CD14-positive monocyte (primary cell): ENCODE measurements around the gene ECE2. TPM values are rescaled to one million over a fixed set of nuclear protein-coding genes. Genes with fewer than 3 reads are reported as not detected.
A peak's percentile ranks its signal among the peaks of the same experiment; 100 is the strongest.

Experiments
- DNase-seq, 3 donors: peaks; one replicate each; pipeline ENCODE4 v3.0.0-alpha.2; 2011 to 2022
- H2AFZ ChIP-seq: 2 replicates; pipeline ENCODE4 v1.6.0; 2012; ENCODE audit warnings: mild to moderate bottlenecking, low read depth, low read length, inconsistent platforms; ENCODE audit not compliant: insufficient read depth, poor library complexity, severe bottlenecking
- H3K27ac ChIP-seq, 2 donors: 1 replicate in 1 of 2; 2 replicates in 1 of 2; pipeline ENCODE4 v1.5.1; 2012 to 2013; ENCODE audit warnings: low read length in 2 of 2, control low read depth in 1 of 2, inconsistent platforms in 1 of 2, low read depth in 1 of 2, mild to moderate bottlenecking in 1 of 2
- H3K27me3 ChIP-seq, 2 donors: one replicate each; pipeline versions ENCODE4 v1.6.0 to v1.6.1; 2011 to 2013; ENCODE audit warnings: low read length in 2 of 2; ENCODE audit not compliant: control insufficient read depth in 2 of 2, insufficient read depth in 2 of 2
- H3K36me3 ChIP-seq, 2 donors: replicated peaks in 1 of 2; 1 replicate in 1 of 2; 2 replicates in 1 of 2; pipeline versions ENCODE4 v1.5.1 to v1.6.1; 2012 to 2013; ENCODE audit warnings: low read length in 2 of 2, control low read depth in 1 of 2, inconsistent platforms in 1 of 2, mild to moderate bottlenecking in 1 of 2; ENCODE audit not compliant: insufficient read depth in 2 of 2, control insufficient read depth in 1 of 2
- H3K4me1 ChIP-seq, 2 donors: 1 replicate in 1 of 2; 2 replicates in 1 of 2; pipeline versions ENCODE4 v1.5.1 to v1.6.1; 2012 to 2013; ENCODE audit warnings: low read length in 2 of 2, control low read depth in 1 of 2, inconsistent platforms in 1 of 2, mild to moderate bottlenecking in 1 of 2, moderate library complexity in 1 of 2; ENCODE audit not compliant: insufficient read depth in 2 of 2, control insufficient read depth in 1 of 2
- H3K4me2 ChIP-seq: replicated peaks from 2 replicates; pipeline ENCODE3; 2012; ENCODE audit warnings: low read length, moderate library complexity, mild to moderate bottlenecking; ENCODE audit not compliant: poor library complexity, severe bottlenecking; ENCODE audit errors: extremely low read depth
- H3K4me3 ChIP-seq, 3 experiments: fragments of 200-600 bp in 1 of 3; sonication (generic) in 1 of 3; replicated peaks in 1 of 3; 1 replicate in 2 of 3; 2 replicates in 1 of 3; pipeline ENCODE4 v1.5.1; 2011 to 2013; ENCODE audit warnings: low read length in 3 of 3, mild to moderate bottlenecking in 3 of 3, control low read depth in 2 of 3, low read depth in 2 of 3, inconsistent platforms in 1 of 3, moderate library complexity in 1 of 3
- H3K79me2 ChIP-seq: 2 replicates; pipeline ENCODE4 v1.6.0; 2012; ENCODE audit warnings: mild to moderate bottlenecking, control low read depth, inconsistent platforms, low read length, moderate library complexity; ENCODE audit not compliant: insufficient read depth
- H3K9ac ChIP-seq: 2 replicates; pipeline ENCODE4 v1.6.0; 2017; ENCODE audit warnings: low read length, mild to moderate bottlenecking; ENCODE audit not compliant: insufficient read depth, poor library complexity, severe bottlenecking
- H3K9me3 ChIP-seq, 2 donors: replicated peaks in 1 of 2; 1 replicate in 1 of 2; 2 replicates in 1 of 2; pipeline versions ENCODE4 v1.5.1 to v1.6.1; 2012 to 2013; ENCODE audit warnings: low read length in 2 of 2, control low read depth in 1 of 2; ENCODE audit not compliant: control insufficient read depth in 1 of 2, insufficient read depth in 1 of 2
- H4K20me1 ChIP-seq: 2 replicates; pipeline ENCODE4 v1.6.0; 2012; ENCODE audit warnings: mild to moderate bottlenecking, low read length, control low read depth, moderate library complexity; ENCODE audit not compliant: insufficient read depth
- H3K27ac Mint-ChIP-seq, 7 donors: one replicate each; pipeline ENCODE4 v1.8.0; 2020; ENCODE audit warnings: mild to moderate bottlenecking in 7 of 7, mixed read lengths in 7 of 7, moderate library complexity in 6 of 7, inconsistent platforms in 2 of 7
- H3K27me3 Mint-ChIP-seq, 3 donors: one replicate each; pipeline ENCODE4 v1.8.0; 2021 to 2022; ENCODE audit warnings: low read depth in 3 of 3, mild to moderate bottlenecking in 3 of 3, mixed read lengths in 3 of 3, moderate library complexity in 3 of 3, inconsistent platforms in 1 of 3
- H3K36me3 Mint-ChIP-seq, 2 donors: one replicate each; pipeline ENCODE4 v1.8.0; 2020; ENCODE audit warnings: mixed read lengths in 2 of 2, inconsistent platforms in 1 of 2, mild to moderate bottlenecking in 1 of 2
- H3K4me1 Mint-ChIP-seq: one replicate; pipeline ENCODE4 v1.8.0; 2020; ENCODE audit warnings: mild to moderate bottlenecking, mixed read lengths
- H3K4me3 Mint-ChIP-seq, 2 donors: one replicate each; pipeline ENCODE4 v1.8.0; 2020; ENCODE audit warnings: mild to moderate bottlenecking in 2 of 2, mixed read lengths in 2 of 2, moderate library complexity in 1 of 2
- H3K9me3 Mint-ChIP-seq, 7 donors: one replicate each; pipeline ENCODE4 v1.8.0; 2020 to 2022; ENCODE audit warnings: mixed read lengths in 7 of 7, mild to moderate bottlenecking in 6 of 7, moderate library complexity in 6 of 7, inconsistent platforms in 2 of 7
- WGBS: methylation state at CpG from one replicate; pipeline ENCODE4 v1.1.5; 2013; ENCODE audit warnings: missing lambda C conversion rate; ENCODE audit not compliant: insufficient coverage; 5-methylcytosine and 5-hydroxymethylcytosine counted together
- intact Hi-C, 2 donors: fragments of 100-400 bp; cut with micrococcal nuclease; formaldehyde crosslinking; loops; one replicate each; pipeline versions ENCODE4 v1.15.0 to v1.15.1; 2023
- polyA plus RNA-seq, 3 donors: library from polyadenylated mRNA; depleted of rRNA in 1 of 3; unstranded in 2 of 3; stranded (reverse) in 1 of 3; fragments of 300-500 nt in 2 of 3; fragments of >200 nt in 1 of 3; fragmentation: Illumina TruSeq in 2 of 3; gene quantifications; 1 replicate in 2 of 3; 2 replicates in 1 of 3; pipeline ENCODE4 v1.2.3, GENCODE V29; 2012 to 2021
- TF ChIP-seq, protein P1 (sequence below): fragments of 200-600 bp; IDR thresholded peaks from one replicate; pipeline ENCODE4 v1.8.0; 2022; ENCODE audit warnings: antibody characterized with exemption, mild to moderate bottlenecking

ECE2 gene
- polyA plus RNA-seq, 3 donors: not detected

DNA sequence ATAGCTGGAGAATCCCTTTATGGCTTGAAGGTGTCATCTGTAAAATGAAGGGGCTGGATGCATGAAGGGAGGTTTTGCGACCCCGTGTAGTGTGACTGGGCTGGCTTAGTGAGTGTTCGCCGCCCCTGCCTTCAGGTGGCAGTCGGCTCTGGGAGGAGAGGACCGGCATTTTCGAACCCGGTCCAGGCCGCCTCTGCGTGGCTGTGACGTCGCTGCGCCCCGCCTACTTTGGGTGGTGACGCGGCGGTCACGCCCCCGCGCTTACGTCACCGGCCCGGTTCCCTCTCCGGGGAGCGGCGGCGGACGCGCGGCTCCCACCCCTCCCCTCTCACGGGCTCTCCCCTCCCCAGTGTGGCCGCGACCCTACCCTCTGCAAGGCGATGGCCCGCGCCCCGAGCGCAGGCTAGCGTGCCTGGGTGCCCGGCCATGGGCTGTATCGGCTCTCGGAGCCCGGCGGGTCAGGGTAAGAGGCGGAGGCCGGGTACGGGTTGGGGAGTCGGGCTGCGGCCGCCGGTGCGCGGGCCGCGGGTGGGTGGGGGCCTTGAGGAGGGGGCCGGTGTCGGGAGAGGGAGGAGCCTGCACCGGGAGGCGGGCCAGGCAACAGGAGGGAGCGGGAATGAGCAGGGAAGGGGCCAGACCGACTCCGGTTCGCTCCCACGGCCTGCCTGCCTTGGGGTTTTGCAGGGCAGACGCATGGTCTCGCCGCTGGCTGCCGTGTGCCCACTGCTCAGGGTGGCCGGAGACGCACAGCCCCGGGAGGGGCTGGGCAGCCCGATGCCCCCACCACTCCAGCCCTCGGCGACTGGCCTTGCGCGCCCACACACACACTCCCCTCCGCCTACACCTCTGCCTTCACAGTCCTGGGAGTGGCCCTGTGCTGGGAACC is 60.1 kb downstream of the ECE2 start:
- peaks cover 45% of the 10 kb centered on the region for H3K4me1 Mint-ChIP-seq
- H3K4me1 ChIP-seq: peaks cover 33 to 40% of the 10 kb centered on the region in 2 donors
- H3K79me2 ChIP-seq: peaks cover 22% of the 10 kb centered on the region

More for the DNA sequence above, 60.1 kb downstream of the ECE2 start:
- peak; percentile 73 to 83 (median 83) for DNase-seq
- Mint-ChIP-seq H3K36me3 (peaks cover 60 to 66% of the 10 kb centered on the region in 2 donors), H3K27me3 (peaks cover 0 to 16% (median 10%) of the 10 kb centered on the region in 3 donors), H3K9me3 (no peaks in the 10 kb centered on the region), H3K4me3 (peak overlapping the region; percentile 90 to 97), H3K27ac (peak overlapping the region; percentile 93 to 97 (median 97))
- intact Hi-C loops: no loop called here
- Histone ChIP-seq H3K4me2 (peak overlapping the region; percentile 85), H3K4me3 (peak overlapping the region; percentile 75 to 84 (median 78)), H2AFZ (peak overlapping the region; percentile 78), H4K20me1 (peaks cover 56% of the 10 kb centered on the region), H3K27me3 (peaks cover 0 to 4% of the 10 kb centered on the region in 2 donors), H3K9ac (peak overlapping the region; percentile 84), H3K27ac (peak overlapping the region; percentile 78 to 87), H3K9me3 (no peaks in the 10 kb centered on the region), H3K36me3 (peaks cover 45 to 46% of the 10 kb centered on the region in 2 donors)
- WGBS: under 1% methylated on average over 69 of the region's 77 CpGs
- TF ChIP-seq, protein P1, sequence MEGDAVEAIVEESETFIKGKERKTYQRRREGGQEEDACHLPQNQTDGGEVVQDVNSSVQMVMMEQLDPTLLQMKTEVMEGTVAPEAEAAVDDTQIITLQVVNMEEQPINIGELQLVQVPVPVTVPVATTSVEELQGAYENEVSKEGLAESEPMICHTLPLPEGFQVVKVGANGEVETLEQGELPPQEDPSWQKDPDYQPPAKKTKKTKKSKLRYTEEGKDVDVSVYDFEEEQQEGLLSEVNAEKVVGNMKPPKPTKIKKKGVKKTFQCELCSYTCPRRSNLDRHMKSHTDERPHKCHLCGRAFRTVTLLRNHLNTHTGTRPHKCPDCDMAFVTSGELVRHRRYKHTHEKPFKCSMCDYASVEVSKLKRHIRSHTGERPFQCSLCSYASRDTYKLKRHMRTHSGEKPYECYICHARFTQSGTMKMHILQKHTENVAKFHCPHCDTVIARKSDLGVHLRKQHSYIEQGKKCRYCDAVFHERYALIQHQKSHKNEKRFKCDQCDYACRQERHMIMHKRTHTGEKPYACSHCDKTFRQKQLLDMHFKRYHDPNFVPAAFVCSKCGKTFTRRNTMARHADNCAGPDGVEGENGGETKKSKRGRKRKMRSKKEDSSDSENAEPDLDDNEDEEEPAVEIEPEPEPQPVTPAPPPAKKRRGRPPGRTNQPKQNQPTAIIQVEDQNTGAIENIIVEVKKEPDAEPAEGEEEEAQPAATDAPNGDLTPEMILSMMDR: no peak
